Ectodermal cell (in vitro differentiated cells): ENCODE measurements around the gene NGEF.
"Not testable (repeated sequence)": the region's sequence is repeated elsewhere in the genome, so short reads cannot be mapped to it uniquely, and the experiment has no call there.

ENCODE experiments used
- H3K27ac ChIP-seq: 2 replicates; pipeline ENCODE4 v1.7.0; 2013; ENCODE audit warnings: mild to moderate bottlenecking, low read depth, low read length; ENCODE audit not compliant: insufficient read depth, poor library complexity, severe bottlenecking
- H3K27me3 ChIP-seq: 2 replicates; pipeline ENCODE4 v1.7.0; 2013; ENCODE audit warnings: mild to moderate bottlenecking, low read length; ENCODE audit not compliant: insufficient read depth, control insufficient read depth, poor library complexity, severe bottlenecking
- H3K36me3 ChIP-seq: one replicate; pipeline ENCODE4 v1.7.0; 2013; ENCODE audit warnings: low read length; ENCODE audit not compliant: control insufficient read depth, insufficient read depth
- H3K4me1 ChIP-seq: one replicate; pipeline ENCODE4 v1.7.0; 2013; ENCODE audit warnings: low read length; ENCODE audit not compliant: control insufficient read depth, insufficient read depth
- H3K4me3 ChIP-seq: 2 replicates; pipeline ENCODE4 v1.7.0; 2013; ENCODE audit warnings: low read depth, low read length, control low read depth; ENCODE audit not compliant: insufficient read depth
- H3K9me3 ChIP-seq: 2 replicates; pipeline ENCODE4 v1.7.0; 2013; ENCODE audit warnings: mild to moderate bottlenecking, low read length, moderate library complexity; ENCODE audit not compliant: control insufficient read depth
- WGBS, 2 experiments: methylation state at CpG; one replicate each; pipeline ENCODE4 v1.1.7; 2013; ENCODE audit warnings: missing lambda C conversion rate in 2 of 2; 5-methylcytosine and 5-hydroxymethylcytosine counted together

Gene NGEF

DNA sequence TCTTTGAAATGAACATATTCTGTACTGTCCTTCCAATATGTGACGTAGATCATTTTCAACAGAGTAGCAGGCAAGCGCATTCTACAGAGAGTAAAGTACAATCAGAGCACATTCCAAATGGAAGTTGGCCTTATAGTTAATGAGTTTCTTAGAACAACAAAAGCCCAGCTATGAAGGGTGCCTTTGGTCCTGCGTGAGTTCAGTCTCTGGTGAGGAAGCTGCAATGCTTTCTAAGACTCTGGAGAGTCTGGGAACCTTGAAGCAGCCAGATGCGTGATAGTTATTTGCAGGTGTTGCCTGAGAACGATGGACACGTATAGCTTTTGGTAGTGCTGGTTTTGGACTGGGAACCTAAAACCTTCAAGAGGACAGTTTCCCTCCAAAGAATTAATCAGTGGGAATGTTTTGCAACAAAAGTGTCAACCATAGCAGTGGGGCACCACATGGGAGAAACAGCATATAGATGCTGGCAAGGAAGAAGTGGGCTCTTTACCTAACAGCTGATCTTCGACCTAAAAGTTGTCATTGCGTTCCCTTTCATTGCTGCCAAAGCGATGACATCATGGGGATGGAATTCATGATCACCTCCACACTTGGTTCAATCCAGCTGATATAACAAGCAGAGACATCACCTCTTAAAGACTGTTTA, 152.3 kb downstream of the NGEF start:
- Histone ChIP-seq H3K9me3 (no peaks in the 10 kb centered on the region), H3K27me3 (no peaks in the 10 kb centered on the region), H3K4me1 (no peaks in the 10 kb centered on the region), H3K27ac (no peak overlapping the region), H3K4me3 (no peak overlapping the region), H3K36me3 (peaks cover 27% of the 10 kb centered on the region)
- 95% methylated on average over 9 of the region's 9 CpGs for WGBS, 2 experiments

DNA sequence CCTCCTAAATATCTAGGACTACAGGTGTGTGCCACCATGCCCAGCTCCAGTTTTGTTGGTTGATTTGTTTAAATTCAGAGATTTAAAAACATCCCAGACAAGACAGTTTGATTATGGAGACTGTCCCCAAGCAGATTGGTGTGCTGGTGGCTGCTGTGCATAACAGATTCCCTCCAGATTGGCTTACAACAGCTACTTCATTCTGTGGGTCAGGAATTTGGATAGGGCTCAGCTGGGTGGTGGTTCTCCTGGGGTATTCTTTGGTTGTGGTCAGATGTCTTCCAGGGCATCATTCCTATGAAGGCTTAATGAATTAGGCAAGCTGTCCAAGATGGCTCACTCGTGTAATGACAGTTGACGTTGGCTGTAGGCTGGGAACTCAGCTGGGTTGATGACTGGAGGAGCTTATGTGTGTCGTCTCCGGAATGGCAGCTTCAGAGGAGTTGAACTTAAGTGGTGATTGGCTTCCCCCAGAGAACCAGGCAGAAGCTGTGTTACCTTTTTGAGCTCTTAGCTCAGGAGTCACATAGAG, 153.6 kb downstream of the NGEF start:
- H3K36me3 ChIP-seq, result peaks cover 27% of the 10 kb centered on the region
- no peak overlapping the region for H3K4me3 ChIP-seq
- WGBS, 2 experiments, result 92 to 94% methylated on average over 4 of the region's 4 CpGs
- no peaks in the 10 kb centered on the region for H3K27me3 ChIP-seq
- no peak overlapping the region for H3K27ac ChIP-seq
- H3K9me3 ChIP-seq, result no peaks in the 10 kb centered on the region
- no peaks in the 10 kb centered on the region for H3K4me1 ChIP-seq

GRCh38 chr2:232857158-232857563, 155.9 kb downstream of the NGEF start:
- Histone ChIP-seq H3K9me3 (no peaks in the 10 kb centered on the region), H3K4me3 (no peak overlapping the region), H3K27ac (no peak overlapping the region), H3K36me3 (peaks cover 31% of the 10 kb centered on the region), H3K27me3 (no peaks in the 10 kb centered on the region), H3K4me1 (no peaks in the 10 kb centered on the region)
- WGBS, 2 experiments, result 98 to 100% methylated on average over 4 of the region's 4 CpGs

- WGBS, 2 experiments, result 91 to 93% methylated on average over 5 to 6 of the region's 7 CpGs
- Histone ChIP-seq H3K4me1 (no peaks in the 10 kb centered on the region), H3K9me3 (no peaks in the 10 kb centered on the region), H3K36me3 (peaks cover 46% of the 10 kb centered on the region), H3K4me3 (no peak overlapping the region), H3K27ac (no peak overlapping the region), H3K27me3 (no peaks in the 10 kb centered on the region)
Measured at GRCh38 chr2:232854082-232854481, 159.0 kb downstream of the NGEF start.

GRCh38 chr2:232852676-232853075, 160.4 kb downstream of the NGEF start:
- H3K36me3 ChIP-seq, result peaks cover 44% of the 10 kb centered on the region
- H3K27me3 ChIP-seq, result no peaks in the 10 kb centered on the region
- no peak overlapping the region for H3K27ac ChIP-seq
- no peak overlapping the region for H3K4me3 ChIP-seq
- H3K4me1 ChIP-seq, result no peaks in the 10 kb centered on the region
- WGBS, 2 experiments, result 60 to 86% methylated on average over 1 to 2 of the region's 2 CpGs
- H3K9me3 ChIP-seq, result no peaks in the 10 kb centered on the region

GRCh38 chr2:232852081-232852480, 161.0 kb downstream of the NGEF start:
- H3K9me3 ChIP-seq, H3K27ac ChIP-seq, H3K27me3 ChIP-seq, H3K4me3 ChIP-seq, H3K4me1 ChIP-seq: not testable (repeated sequence)
- H3K36me3 ChIP-seq, result peaks cover 43% of the 10 kb centered on the region
- WGBS, 2 experiments, result 95 to 97% methylated on average over 11 of the region's 11 CpGs

GRCh38 chr2:232850039-232850438, 163.0 kb downstream of the NGEF start:
- Histone ChIP-seq H3K36me3 (peaks cover 39% of the 10 kb centered on the region), H3K27ac (no peak overlapping the region), H3K27me3 (no peaks in the 10 kb centered on the region), H3K9me3 (no peaks in the 10 kb centered on the region), H3K4me1 (no peaks in the 10 kb centered on the region), H3K4me3 (no peak overlapping the region)
- WGBS, 2 experiments, result 94 to 97% methylated on average over 3 of the region's 3 CpGs

GRCh38 chr2:232846055-232846454, 167.0 kb downstream of the NGEF start:
- Histone ChIP-seq H3K4me1 (no peaks in the 10 kb centered on the region), H3K36me3 (peaks cover 51% of the 10 kb centered on the region), H3K4me3 (no peak overlapping the region), H3K9me3 (no peaks in the 10 kb centered on the region), H3K27ac (no peak overlapping the region), H3K27me3 (no peaks in the 10 kb centered on the region)

DNA sequence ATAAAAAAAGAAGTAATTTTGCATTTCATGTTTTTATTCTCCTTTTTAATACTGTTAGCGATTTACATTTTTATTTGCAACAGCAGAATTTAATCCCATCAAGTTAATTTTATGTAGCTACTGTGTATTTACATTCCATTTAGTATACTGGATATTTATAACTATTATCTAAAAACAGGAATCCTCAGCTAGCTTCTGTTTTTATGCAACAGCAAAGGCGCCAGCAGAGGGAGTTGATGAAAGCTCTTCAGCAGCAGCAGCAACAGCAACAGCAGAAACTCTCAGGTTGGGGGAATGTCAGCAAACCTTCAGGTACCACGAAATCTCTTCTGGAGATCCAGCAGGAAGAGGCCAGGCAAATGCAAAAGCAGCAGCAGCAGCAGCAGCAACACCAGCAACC, 169.2 kb downstream of the NGEF start:
- WGBS, 2 experiments, result 96 to 97% methylated on average over 2 to 3 of the region's 3 CpGs
- H3K9me3 ChIP-seq, result no peaks in the 10 kb centered on the region
- no peak overlapping the region for H3K27ac ChIP-seq
- peaks cover 36% of the 10 kb centered on the region for H3K36me3 ChIP-seq
- no peaks in the 10 kb centered on the region for H3K27me3 ChIP-seq
- H3K4me3 ChIP-seq, result no peak overlapping the region
- no peaks in the 10 kb centered on the region for H3K4me1 ChIP-seq

DNA sequence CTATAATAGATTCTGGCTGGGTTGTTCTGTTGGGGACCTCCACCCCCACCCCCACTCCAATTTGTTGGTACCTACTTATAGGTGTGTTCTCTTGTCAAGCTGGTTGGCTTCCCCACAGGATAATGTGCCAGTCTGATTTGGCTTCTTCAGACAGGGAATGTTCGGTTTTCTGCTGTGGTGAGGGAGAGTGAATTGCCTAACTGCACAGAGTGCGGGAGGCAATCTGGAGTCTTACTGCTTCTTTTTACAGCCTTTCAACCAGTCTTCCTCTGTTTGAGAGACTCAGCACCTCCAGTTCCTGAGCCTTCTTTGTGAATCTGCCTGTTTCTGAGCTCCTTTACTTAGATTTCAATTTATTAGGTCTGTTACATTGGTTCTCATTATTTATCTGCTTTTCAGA, 170.4 kb downstream of the NGEF start:
- H3K4me3 ChIP-seq, result no peak overlapping the region
- 73 to 77% methylated on average over 2 of the region's 2 CpGs for WGBS, 2 experiments
- H3K4me1 ChIP-seq, result no peaks in the 10 kb centered on the region
- H3K27me3 ChIP-seq, result no peaks in the 10 kb centered on the region
- H3K36me3 ChIP-seq, result peaks cover 34% of the 10 kb centered on the region
- H3K9me3 ChIP-seq, result no peaks in the 10 kb centered on the region
- no peak overlapping the region for H3K27ac ChIP-seq
